Keratinocyte (primary cell): ENCODE results near the gene CHRNA7. TPM values are rescaled to one million over a fixed set of nuclear protein-coding genes. Genes with fewer than 3 reads are reported as not detected.
"Not testable (repeated sequence)": the region's sequence is repeated elsewhere in the genome, so short reads cannot be mapped to it uniquely, and the experiment has no call there.

Source experiments
- DNase-seq: peaks from one replicate; pipeline ENCODE4 v3.0.0-alpha.2; 2011; ENCODE audit warnings: low read depth, missing footprints, low spot score
- FAIRE-seq: peaks from 2 replicates; lab custom pipeline; 2011; peaks lifted over from hg19 to GRCh38; lab: Jason Lieb, UNC
- H2AFZ ChIP-seq: 2 replicates; pipeline ENCODE4 v1.6.0; 2012; ENCODE audit warnings: low read length, control low read depth, inconsistent platforms; ENCODE audit not compliant: control insufficient read depth
- H3K27ac ChIP-seq: 2 replicates; pipeline ENCODE4 v1.5.1; 2011; ENCODE audit warnings: low read length; ENCODE audit not compliant: control insufficient read depth, insufficient read depth
- H3K27me3 ChIP-seq: 3 replicates; pipeline ENCODE4 v1.6.0; 2011; ENCODE audit warnings: low read length; ENCODE audit not compliant: control insufficient read depth, insufficient read depth; ENCODE audit errors: extremely low read depth
- H3K36me3 ChIP-seq, 2 experiments: 2 replicates in 1 of 2; 3 replicates in 1 of 2; pipeline ENCODE4 v1.5.1; 2011; ENCODE audit warnings: low read length in 2 of 2, mild to moderate bottlenecking in 1 of 2; ENCODE audit not compliant: control insufficient read depth in 2 of 2, insufficient read depth in 2 of 2; ENCODE audit errors: extremely low read depth in 1 of 2
- H3K4me1 ChIP-seq: 3 replicates; pipeline ENCODE4 v1.5.1; 2011; ENCODE audit warnings: low read length; ENCODE audit not compliant: control insufficient read depth, insufficient read depth; ENCODE audit errors: extremely low read depth
- H3K4me2 ChIP-seq: 3 replicates; pipeline ENCODE4 v1.6.0; 2011; ENCODE audit warnings: low read depth, low read length; ENCODE audit not compliant: control insufficient read depth, insufficient read depth; ENCODE audit errors: extremely low read depth
- H3K4me3 ChIP-seq, 3 experiments: fragments of 200-600 bp in 1 of 3; sonication (generic) in 1 of 3; 2 replicates in 2 of 3; 3 replicates in 1 of 3; pipeline ENCODE4 v1.5.1; 2011 to 2016; ENCODE audit warnings: low read length in 3 of 3, mild to moderate bottlenecking in 3 of 3, control low read depth in 2 of 3, inconsistent platforms in 1 of 3, low read depth in 1 of 3, mixed read lengths in 1 of 3, mixed run types in 1 of 3, moderate library complexity in 1 of 3; ENCODE audit not compliant: control insufficient read depth in 2 of 3, insufficient read depth in 2 of 3; ENCODE audit errors: extremely low read depth in 1 of 3
- H3K79me2 ChIP-seq: 2 replicates; pipeline ENCODE4 v1.6.0; 2012; ENCODE audit warnings: low read length; ENCODE audit not compliant: control insufficient read depth, insufficient read depth
- H3K9ac ChIP-seq: 3 replicates; pipeline ENCODE4 v1.6.0; 2011; ENCODE audit warnings: low read length; ENCODE audit not compliant: control insufficient read depth, insufficient read depth; ENCODE audit errors: extremely low read depth
- H3K9me1 ChIP-seq: 3 replicates; pipeline ENCODE4 v1.6.0; 2011; ENCODE audit warnings: low read length; ENCODE audit not compliant: control insufficient read depth, insufficient read depth; ENCODE audit errors: extremely low read depth
- H3K9me3 ChIP-seq: 2 replicates; pipeline ENCODE4 v1.5.1; 2012; ENCODE audit warnings: low read depth, low read length; ENCODE audit not compliant: control insufficient read depth
- H4K20me1 ChIP-seq: 3 replicates; pipeline ENCODE4 v1.6.0; 2011; ENCODE audit warnings: low read length; ENCODE audit not compliant: control insufficient read depth, insufficient read depth; ENCODE audit errors: extremely low read depth
- dilution Hi-C: fragments of 300-500 bp; cut with MboI; formaldehyde crosslinking; loops from one replicate; pipeline ENCODE4 v1.7.0; 2020; ENCODE audit warnings: low sequenced_read_pairs; ENCODE audit not compliant: extremely low pct_ligation_motif_present
- polyA plus RNA-seq, 5 experiments: library from polyadenylated mRNA; depleted of rRNA in 3 of 5; stranded (reverse) in 3 of 5; stranded (forward) in 1 of 5; unstranded in 1 of 5; fragments of >200 nt; gene quantifications; 1 replicate in 1 of 5; 2 replicates in 3 of 5; 3 replicates in 1 of 5; pipeline versions ENCODE4 v1.2.1 to v1.2.3, GENCODE V29; 2011 to 2012; ENCODE audit warnings: missing spikeins in 2 of 5, low read depth in 1 of 5, low replicate concordance in 1 of 5

CHRNA7 gene
- polyA plus RNA-seq, 1 donor (not counting 4 experiments of a cell fraction or from before 2014, with no cell fraction given), result 0.93 TPM

GRCh38 chr15:32167913-32168312 is 137.6 kb downstream of the CHRNA7 start:
- H3K4me2 ChIP-seq, H3K79me2 ChIP-seq, DNase-seq, dilution Hi-C loops, H3K9ac ChIP-seq, H3K9me1 ChIP-seq, H3K36me3 ChIP-seq, H4K20me1 ChIP-seq, H3K4me1 ChIP-seq, H3K27me3 ChIP-seq, H2AFZ ChIP-seq, FAIRE-seq, H3K9me3 ChIP-seq, H3K4me3 ChIP-seq, H3K27ac ChIP-seq: not testable (repeated sequence)

- H3K9ac ChIP-seq, H4K20me1 ChIP-seq, dilution Hi-C loops, H3K27ac ChIP-seq, H3K4me1 ChIP-seq, H3K9me1 ChIP-seq, DNase-seq, H3K9me3 ChIP-seq, H3K4me2 ChIP-seq, FAIRE-seq, H3K4me3 ChIP-seq, H3K27me3 ChIP-seq, H3K79me2 ChIP-seq, H2AFZ ChIP-seq, H3K36me3 ChIP-seq: not testable (repeated sequence)
Measured at GRCh38 chr15:32180579-32180978, 150.3 kb downstream of the CHRNA7 start.

GRCh38 chr15:32193780-32194179 is 163.5 kb downstream of the CHRNA7 start:
- H3K79me2 ChIP-seq, dilution Hi-C loops, H3K27me3 ChIP-seq, H2AFZ ChIP-seq, H3K4me3 ChIP-seq, H3K9me1 ChIP-seq, FAIRE-seq, H3K27ac ChIP-seq, H3K9ac ChIP-seq, DNase-seq, H4K20me1 ChIP-seq, H3K36me3 ChIP-seq, H3K4me1 ChIP-seq, H3K9me3 ChIP-seq, H3K4me2 ChIP-seq: not testable (repeated sequence)

GRCh38 chr15:32196206-32196605 is 165.9 kb downstream of the CHRNA7 start:
- H3K4me2 ChIP-seq, H3K36me3 ChIP-seq, H3K79me2 ChIP-seq, H3K4me3 ChIP-seq, H4K20me1 ChIP-seq, H3K27ac ChIP-seq, FAIRE-seq, H3K9me1 ChIP-seq, dilution Hi-C loops, H3K27me3 ChIP-seq, DNase-seq, H2AFZ ChIP-seq, H3K9ac ChIP-seq, H3K4me1 ChIP-seq, H3K9me3 ChIP-seq: not testable (repeated sequence)

GRCh38 chr15:32198938-32199337 is 168.6 kb downstream of the CHRNA7 start:
- H3K27me3 ChIP-seq, H3K9me1 ChIP-seq, FAIRE-seq, H4K20me1 ChIP-seq, H3K36me3 ChIP-seq, H3K4me3 ChIP-seq, DNase-seq, H3K79me2 ChIP-seq, H2AFZ ChIP-seq, H3K4me1 ChIP-seq, dilution Hi-C loops, H3K27ac ChIP-seq, H3K9me3 ChIP-seq, H3K9ac ChIP-seq, H3K4me2 ChIP-seq: not testable (repeated sequence)
